GM18511 (cell line): ENCODE results near the gene AURKAIP1.
"Not testable (repeated sequence)": the region's sequence is repeated elsewhere in the genome, so short reads cannot be mapped to it uniquely, and the experiment has no call there.

Experiments
- ATAC-seq: cut with Tn5 transposase; IDR thresholded peaks from one replicate; pipeline ENCODE4 v1.9.1; 2021; ENCODE audit warnings: mild to moderate bottlenecking, moderate library complexity; ENCODE audit not compliant: unreplicated experiment

The AURKAIP1 gene

GRCh38 chr1:1387098-1388077 is 12.4 kb upstream of the AURKAIP1 start:
- ATAC-seq, result no peak

DNA sequence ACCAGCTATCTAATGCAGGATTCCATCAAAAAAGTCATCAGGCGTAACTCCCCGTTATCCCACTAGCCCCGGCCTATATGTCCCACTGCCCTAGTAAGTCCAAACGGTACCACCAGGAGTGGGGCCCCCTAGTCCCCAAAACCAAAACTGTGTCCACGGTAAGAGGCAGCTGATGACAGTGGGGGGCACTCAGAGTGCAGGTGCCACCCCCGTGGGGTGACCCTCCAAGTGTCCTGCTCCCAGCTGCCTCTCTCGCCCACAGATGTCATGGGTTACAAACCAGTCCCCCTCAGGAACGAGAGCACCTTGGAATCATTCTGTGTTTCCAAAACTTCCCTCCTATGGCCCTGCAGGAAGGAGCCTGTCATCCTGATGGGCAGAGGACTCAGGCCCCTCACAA is 10.9 kb upstream of the AURKAIP1 start:
- ATAC-seq, result no peak

- ATAC-seq, result not testable (repeated sequence)
Observed at GRCh38 chr1:1385339-1385738, 10.3 kb upstream of the AURKAIP1 start.

- ATAC-seq, result no peak
Observed at GRCh38 chr1:1381294-1381693, 6.3 kb upstream of the AURKAIP1 start.

GRCh38 chr1:1380860-1381259 is 5.9 kb upstream of the AURKAIP1 start:
- ATAC-seq, result no peak

DNA sequence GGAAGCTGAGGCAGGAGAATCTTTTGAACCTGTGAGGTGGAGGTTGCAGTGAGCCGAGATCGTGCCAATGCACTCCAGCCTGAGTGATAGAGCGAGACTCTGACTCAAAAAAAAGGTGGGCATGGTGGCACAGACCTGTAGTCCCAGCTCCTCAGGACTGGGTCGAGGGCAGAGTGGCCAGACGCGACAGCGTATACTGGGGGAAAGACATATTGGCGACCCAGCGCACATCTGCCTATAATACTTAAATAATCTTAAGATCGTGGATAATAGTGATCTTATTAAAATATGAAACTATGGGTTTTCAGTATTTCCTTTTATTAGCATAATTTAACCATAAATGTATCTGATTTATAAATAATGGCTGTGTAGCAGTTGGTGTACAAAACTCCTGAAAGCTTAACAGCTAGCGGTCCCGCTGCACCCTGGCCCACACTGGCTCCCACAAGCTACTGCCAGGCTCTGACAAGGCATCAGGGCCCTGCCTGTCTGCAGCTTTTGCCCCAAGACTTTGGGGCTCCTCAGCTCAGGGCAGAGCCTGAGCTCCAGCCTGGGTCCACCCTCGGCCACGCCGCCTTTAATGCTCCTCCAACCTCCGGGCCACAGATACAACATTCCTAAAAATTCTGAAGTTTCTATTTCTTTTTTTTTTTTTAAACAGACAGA is 2.7 kb upstream of the AURKAIP1 start:
- no peak for ATAC-seq

DNA sequence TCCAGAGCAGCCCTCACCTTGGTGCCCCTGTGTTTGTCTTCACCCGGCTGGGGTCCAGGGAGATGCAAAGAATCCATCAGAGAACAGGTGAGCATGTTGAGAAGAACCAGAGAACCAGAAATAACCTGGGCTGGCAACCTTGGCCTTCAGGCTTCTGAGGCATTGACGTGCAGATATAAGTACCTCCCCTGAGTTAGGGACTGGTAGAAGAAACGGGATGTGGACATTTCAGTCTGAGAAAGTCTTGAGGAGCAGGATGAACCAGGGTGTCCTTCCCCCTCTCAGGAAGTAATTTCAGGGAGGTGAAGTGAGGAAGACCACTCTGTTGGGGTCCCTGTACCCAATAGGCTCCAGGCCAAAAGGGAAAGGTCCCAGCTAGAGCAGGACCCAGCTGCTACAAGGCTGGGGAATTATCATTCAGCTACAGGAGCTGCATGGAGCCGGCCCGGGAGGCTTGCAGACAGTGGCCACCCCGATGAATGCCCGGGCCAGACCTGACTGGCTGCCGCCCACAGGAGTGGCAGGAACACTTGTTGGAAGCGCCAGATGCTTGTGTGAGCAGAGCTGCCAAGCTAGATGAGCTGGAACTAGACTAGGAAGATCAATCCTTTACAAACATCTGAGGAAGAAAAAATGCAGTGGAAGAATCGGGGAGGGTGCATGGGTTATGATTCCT is 1.7 kb upstream of the AURKAIP1 start:
- no peak for ATAC-seq

GRCh38 chr1:1374589-1374928 is 448 bp downstream of the AURKAIP1 start:
- peak; percentile 6 for ATAC-seq

DNA sequence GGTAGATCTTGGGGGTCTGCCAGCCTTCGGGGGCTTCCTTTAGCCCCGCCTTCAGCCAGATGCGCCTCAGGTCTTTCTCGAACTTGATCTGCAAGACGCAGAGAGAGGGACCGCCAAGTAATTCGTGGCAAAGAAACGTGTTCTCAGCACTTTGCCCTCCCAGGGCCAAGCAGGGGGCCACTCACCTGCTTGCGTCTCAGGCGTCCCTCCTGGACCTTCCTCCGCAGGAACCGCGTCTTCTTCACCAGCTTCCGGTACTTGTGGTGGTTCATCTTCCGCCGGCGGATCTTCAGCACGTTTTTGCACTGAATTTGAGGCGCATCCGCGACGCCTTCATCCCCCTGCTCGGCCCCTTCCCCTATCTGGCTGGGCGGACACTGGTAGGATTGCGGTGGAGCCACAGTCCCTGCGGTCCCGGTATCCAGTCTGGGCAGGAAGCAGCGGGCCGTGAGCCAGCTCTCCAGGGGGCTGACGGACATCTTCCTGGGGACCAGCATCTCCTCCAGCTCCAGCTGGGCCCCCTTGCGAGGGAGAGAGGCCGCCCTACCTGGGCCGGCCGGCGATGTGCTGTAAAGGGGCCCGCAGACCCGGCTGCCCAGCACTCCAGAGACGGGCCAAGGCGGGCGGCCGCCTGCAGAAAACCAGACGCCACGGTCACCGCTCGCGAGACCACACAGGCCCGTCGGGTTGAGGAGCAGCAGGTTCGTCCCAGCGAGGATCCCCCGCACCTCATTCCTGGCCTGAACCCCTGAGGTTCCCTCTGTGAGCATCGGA is 1.0 kb downstream of the AURKAIP1 start:
- ATAC-seq, result no peak

DNA sequence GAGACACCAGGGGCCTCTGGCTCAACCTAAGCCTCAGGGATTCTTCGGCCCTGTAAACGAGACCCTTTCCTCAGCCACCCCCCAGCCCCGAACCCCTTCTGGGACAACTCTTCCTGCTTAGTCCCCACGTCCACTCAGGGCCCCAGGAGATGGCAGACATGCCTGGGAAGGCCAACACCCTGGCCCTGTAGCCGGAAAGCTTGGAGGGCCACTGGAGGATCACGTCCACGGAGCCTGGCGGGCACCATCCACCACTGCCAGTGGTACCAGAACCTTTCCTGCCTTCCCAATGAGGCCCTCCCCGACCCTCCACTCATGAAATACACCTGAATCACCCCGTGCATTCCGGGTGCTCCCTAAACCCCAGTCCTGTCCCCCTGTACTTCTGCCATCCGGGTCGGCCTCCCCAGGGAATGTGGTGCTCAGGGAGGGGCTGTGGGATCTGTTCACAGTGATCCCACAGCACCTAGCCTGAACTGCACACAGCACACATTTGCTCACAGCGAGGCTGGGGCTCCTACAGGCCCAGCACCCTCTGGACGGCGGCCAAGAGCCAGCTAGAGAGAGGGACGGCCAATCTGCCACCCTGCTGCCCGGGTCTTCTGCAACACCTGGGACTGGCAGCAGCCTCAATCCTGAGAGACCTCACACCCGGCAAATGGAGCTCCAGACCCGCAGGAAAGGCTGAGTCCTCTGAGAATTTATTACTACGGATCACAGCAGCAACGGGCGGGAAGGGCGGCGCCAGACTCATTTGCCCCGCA is 1.8 kb downstream of the AURKAIP1 start:
- no peak for ATAC-seq

GRCh38 chr1:1371746-1372711 is 3.0 kb downstream of the AURKAIP1 start:
- ATAC-seq, result no peak

DNA sequence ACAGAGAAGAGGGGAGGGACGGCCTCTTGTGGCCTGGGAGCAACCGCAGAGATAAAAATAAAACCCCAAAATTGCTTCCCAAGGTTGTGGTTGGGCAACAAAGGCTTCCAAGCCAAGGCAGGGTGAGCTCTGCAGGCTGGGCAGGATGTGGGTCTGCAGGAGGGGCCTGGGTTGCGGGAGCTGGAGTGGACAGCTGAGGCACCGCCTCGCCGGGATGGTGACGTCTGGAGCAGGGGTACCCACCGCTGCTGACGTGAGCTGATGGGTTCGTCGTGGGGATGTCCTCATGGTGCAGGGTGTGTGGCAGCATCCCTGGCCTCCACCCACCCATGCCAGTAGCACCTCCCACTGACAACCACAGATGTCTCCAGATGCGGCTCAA is 3.7 kb downstream of the AURKAIP1 start:
- no peak for ATAC-seq

- ATAC-seq, result no peak
Observed at GRCh38 chr1:1370771-1371300, 4.2 kb downstream of the AURKAIP1 start.

- not testable (repeated sequence) for ATAC-seq
Observed at GRCh38 chr1:1370094-1370493, 4.9 kb downstream of the AURKAIP1 start.

- ATAC-seq, result no peak
Observed at GRCh38 chr1:1367315-1367714, 7.7 kb downstream of the AURKAIP1 start.

- no peak for ATAC-seq
Observed at GRCh38 chr1:1366699-1367066, 8.3 kb downstream of the AURKAIP1 start.

GRCh38 chr1:1365875-1366698 is 8.9 kb downstream of the AURKAIP1 start:
- ATAC-seq, result no peak

DNA sequence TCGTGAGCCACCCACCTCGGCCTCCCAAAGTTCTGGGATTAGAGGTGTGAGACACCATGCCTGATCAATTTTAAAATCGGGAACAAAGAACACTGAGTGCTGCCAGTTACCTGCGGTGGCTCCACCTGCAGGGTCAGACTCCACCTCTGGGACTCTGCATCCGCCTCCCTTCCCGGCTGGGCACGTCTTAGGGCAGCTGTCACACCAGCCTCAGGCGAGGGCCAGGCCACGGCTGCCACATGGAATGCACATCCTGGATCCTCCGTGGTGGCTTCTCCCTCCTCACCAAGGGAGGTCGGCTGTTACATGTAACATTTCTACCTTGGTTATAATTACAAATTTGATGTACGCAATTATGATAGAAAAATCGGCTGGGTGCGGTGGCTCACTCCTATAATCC is 10.7 kb downstream of the AURKAIP1 start:
- no peak for ATAC-seq
